HG03432 (cell line): ENCODE data around the gene ZNF300.
"Not testable (repeated sequence)": the region's sequence is repeated elsewhere in the genome, so short reads cannot be mapped to it uniquely, and the experiment has no call there.

Source experiments
- ATAC-seq: cut with Tn5 transposase; IDR thresholded peaks from one replicate; pipeline ENCODE4 v1.9.1; 2021; ENCODE audit warnings: mild to moderate bottlenecking, moderate library complexity; ENCODE audit not compliant: unreplicated experiment

Gene ZNF300

GRCh38 chr5:150846308-150846653, 58.5 kb downstream of the ZNF300 start, which contains the start of gene IRGM:
TSS of gene IRGM (plus strand) at chr5:150846521. CDS start at chr5:150848124, 1,603 bp downstream.
- not testable (repeated sequence) for ATAC-seq

GRCh38 chr5:150845185-150845859, 59.5 kb downstream of the ZNF300 start:
- not testable (repeated sequence) for ATAC-seq
